GM12873 (cell line): Measurements from ENCODE around the gene CDH3.

Experiments used
- CTCF ChIP-seq: IDR thresholded peaks from 2 replicates; pipeline ENCODE4 v1.5.1; 2012; ENCODE audit warnings: low read depth, mild to moderate bottlenecking, moderate library complexity, low read length, control low read depth; ENCODE audit not compliant: insufficient read depth; ENCODE audit errors: missing control alignments

Gene CDH3

GRCh38 chr16:68704232-68704867, 59.2 kb downstream of the CDH3 start:
- peak; percentile 91 for TF ChIP-seq CTCF

GRCh38 chr16:68707340-68708152, 62.4 kb downstream of the CDH3 start:
- no peak for TF ChIP-seq CTCF

GRCh38 chr16:68710211-68710610, 65.1 kb downstream of the CDH3 start:
- no peak for TF ChIP-seq CTCF

GRCh38 chr16:68711421-68712139, 66.5 kb downstream of the CDH3 start:
- TF ChIP-seq CTCF = no peak

- no peak for TF ChIP-seq CTCF
These were observed 68.3 kb downstream of the CDH3 start for GRCh38 chr16:68713361-68713760.

- TF ChIP-seq CTCF = no peak
These were observed 70.4 kb downstream of the CDH3 start for GRCh38 chr16:68715471-68715870.

GRCh38 chr16:68717684-68718083, 72.6 kb downstream of the CDH3 start:
- TF ChIP-seq CTCF = no peak
